Endothelial cell of umbilical vein (primary cell): ENCODE results near the gene CCSER1. TPM values are rescaled to one million over a fixed set of nuclear protein-coding genes. Genes with fewer than 3 reads are reported as not detected.

Source experiments
- BruUV-seq: library from RNA; stranded (reverse); fragments of 400-500 nt; replicated peaks from 2 replicates; lab custom pipeline; 2021; lab: Mats Ljungman, UMichigan
- CTCF ChIA-PET: fragments of 300-600, 350-600 bp; sonication (Branson Sonifier 250); formaldehyde crosslinking; loops from one replicate; lab custom pipeline; 2021; ENCODE audit warnings: antibody characterized with exemption, inconsistent platforms; lab: Charles Lee
- POLR2A ChIA-PET: fragments of 300-600, 350-600 bp; sonication (Branson Sonifier 250); formaldehyde crosslinking; loops from one replicate; lab custom pipeline; 2021; ENCODE audit warnings: antibody characterized with exemption, inconsistent platforms; lab: Charles Lee
- DNase-seq: peaks from one replicate; pipeline ENCODE4 v3.0.0-alpha.2; 2011; ENCODE audit warnings: low read depth, low spot score
- FAIRE-seq: peaks from 2 replicates; lab custom pipeline; 2011; peaks lifted over from hg19 to GRCh38; lab: Jason Lieb, UNC
- H2AFZ ChIP-seq: 2 replicates; pipeline ENCODE4 v1.6.0; 2012; ENCODE audit warnings: low read depth, low read length, control low read depth, inconsistent platforms
- H3K27ac ChIP-seq: 2 replicates; pipeline ENCODE4 v1.5.1; 2011; ENCODE audit warnings: low read depth, mild to moderate bottlenecking, control low read depth, low read length, moderate library complexity; ENCODE audit not compliant: insufficient read depth
- H3K27me3 ChIP-seq, 2 experiments: 2 replicates each; pipeline versions ENCODE4 v1.6.0 to v1.6.1; 2011; ENCODE audit warnings: low read length in 2 of 2, mixed read lengths in 1 of 2; ENCODE audit not compliant: control insufficient read depth in 2 of 2, insufficient read depth in 2 of 2
- H3K36me3 ChIP-seq, 2 experiments: 2 replicates in 1 of 2; 3 replicates in 1 of 2; pipeline ENCODE4 v1.5.1; 2011; ENCODE audit warnings: low read length in 2 of 2, mild to moderate bottlenecking in 1 of 2, moderate library complexity in 1 of 2; ENCODE audit not compliant: control insufficient read depth in 2 of 2, insufficient read depth in 2 of 2; ENCODE audit errors: extremely low read depth in 1 of 2
- H3K4me1 ChIP-seq: 3 replicates; pipeline ENCODE4 v1.5.1; 2011; ENCODE audit warnings: mild to moderate bottlenecking, low read length; ENCODE audit not compliant: control insufficient read depth, insufficient read depth; ENCODE audit errors: extremely low read depth
- H3K4me2 ChIP-seq: 2 replicates; pipeline ENCODE4 v1.6.1; 2011; ENCODE audit warnings: low read length, control low read depth, mixed read lengths; ENCODE audit not compliant: insufficient read depth
- H3K4me3 ChIP-seq, 3 experiments: fragments of 200-600 bp in 1 of 3; sonication (generic), shearing (Covaris generic) in 1 of 3; replicated peaks in 1 of 3; 2 replicates each; pipeline ENCODE4 v1.5.1; 2011 to 2016; ENCODE audit warnings: control low read depth in 3 of 3, low read length in 3 of 3, mild to moderate bottlenecking in 2 of 3, inconsistent platforms in 1 of 3, low read depth in 1 of 3, moderate library complexity in 1 of 3; ENCODE audit not compliant: insufficient read depth in 1 of 3
- H3K79me2 ChIP-seq: 2 replicates; pipeline ENCODE4 v1.6.0; 2012; ENCODE audit warnings: low read length, inconsistent platforms; ENCODE audit not compliant: control insufficient read depth, insufficient read depth
- H3K9ac ChIP-seq: replicated peaks from 2 replicates; pipeline ENCODE3; 2011; ENCODE audit warnings: low read length, control low read depth; ENCODE audit not compliant: insufficient read depth; ENCODE audit errors: extremely low read depth
- H3K9me1 ChIP-seq: replicated peaks from 3 replicates; pipeline ENCODE4 v1.6.0; 2011; ENCODE audit warnings: mild to moderate bottlenecking, low read length; ENCODE audit not compliant: control insufficient read depth, insufficient read depth; ENCODE audit errors: extremely low read depth
- H3K9me3 ChIP-seq: replicated peaks from 2 replicates; pipeline ENCODE4 v1.5.1; 2012; ENCODE audit warnings: low read length, inconsistent platforms; ENCODE audit not compliant: control insufficient read depth, insufficient read depth
- H4K20me1 ChIP-seq: replicated peaks from 2 replicates; pipeline ENCODE3; 2011; ENCODE audit warnings: mild to moderate bottlenecking, low read length; ENCODE audit not compliant: control insufficient read depth, insufficient read depth; ENCODE audit errors: extremely low read depth
- CTCF ChIP-seq, 2 donors: IDR thresholded peaks; 1 replicate in 1 of 2; 2 replicates in 1 of 2; pipeline ENCODE4 v1.5.1; 2011; ENCODE audit warnings: low read length in 2 of 2, mild to moderate bottlenecking in 2 of 2, moderate library complexity in 2 of 2, control low read depth in 1 of 2, inconsistent platforms in 1 of 2, low read depth in 1 of 2; ENCODE audit not compliant: insufficient read depth in 1 of 2; ENCODE audit errors: extremely low read depth in 1 of 2
- EZH2 ChIP-seq: IDR thresholded peaks from 2 replicates; pipeline ENCODE4 v1.6.1; 2012; ENCODE audit warnings: borderline replicate concordance, low read depth, mild to moderate bottlenecking, moderate library complexity, low read length, inconsistent platforms; ENCODE audit not compliant: severe bottlenecking
- FOS ChIP-seq: IDR thresholded peaks from 2 replicates; pipeline ENCODE4 v1.6.1; 2011; ENCODE audit warnings: mild to moderate bottlenecking, low read length, moderate library complexity, borderline replicate concordance; ENCODE audit not compliant: insufficient read depth
- GATA2 ChIP-seq: IDR thresholded peaks from 2 replicates; pipeline ENCODE4 v1.7.0; 2011; ENCODE audit warnings: low read depth, mild to moderate bottlenecking, moderate library complexity, mixed read lengths, low read length; ENCODE audit not compliant: insufficient read length, insufficient read depth
- JUN ChIP-seq: IDR thresholded peaks from 2 replicates; pipeline ENCODE4 v1.6.1; 2011; ENCODE audit warnings: borderline replicate concordance, low read depth; ENCODE audit not compliant: insufficient read length, insufficient read depth
- MAX ChIP-seq: IDR thresholded peaks from 2 replicates; pipeline ENCODE4 v1.6.1; 2011; ENCODE audit not compliant: insufficient read depth, insufficient read length
- MYC ChIP-seq: IDR thresholded peaks from one replicate; pipeline ENCODE4 v1.6.1; 2011; ENCODE audit warnings: mild to moderate bottlenecking, low read depth, low read length
- POLR2A ChIP-seq: IDR thresholded peaks from 2 replicates; pipeline ENCODE4 v1.6.1; 2012; ENCODE audit warnings: low read depth, mild to moderate bottlenecking, control low read depth, low read length
- POLR2AphosphoS5 ChIP-seq: IDR thresholded peaks from 2 replicates; pipeline ENCODE4 v1.6.1; 2012; ENCODE audit warnings: low read depth, mild to moderate bottlenecking, control low read depth, low read length, moderate library complexity; ENCODE audit not compliant: insufficient read depth
- dilution Hi-C: fragments of 300-500 bp; cut with MboI; formaldehyde crosslinking; loops from one replicate; pipeline ENCODE4 v1.15.0; 2019; ENCODE audit warnings: low sequenced_read_pairs; ENCODE audit not compliant: extremely low pct_ligation_motif_present
- intact Hi-C: fragments of 100-400 bp; cut with micrococcal nuclease; formaldehyde crosslinking; loops from one replicate; pipeline ENCODE4 v1.10.0; 2022
- polyA plus RNA-seq, 4 experiments: library from polyadenylated mRNA; depleted of rRNA in 3 of 4; stranded (reverse) in 3 of 4; unstranded in 1 of 4; fragments of >200 nt; gene quantifications; 2 replicates each; pipeline versions ENCODE4 v1.2.1 to v1.2.3, GENCODE V29; 2011 to 2012; ENCODE audit warnings: missing spikeins in 1 of 4
- total RNA-seq: library from RNA; stranded (reverse); gene quantifications from 2 replicates; pipeline ENCODE4 v1.2.3, GENCODE V29; 2021

CCSER1 gene
- total and polyA plus RNA-seq, 2 donors (not counting 3 experiments of a cell fraction or from before 2014, with no cell fraction given): 0.11 to 1.8 TPM

- Histone ChIP-seq H2AFZ (no peak overlapping the region), H3K4me1 (peaks cover 27% of the 10 kb centered on the region), H3K79me2 (no peaks in the 10 kb centered on the region), H3K9me1 (no peaks in the 10 kb centered on the region), H3K9ac (no peak overlapping the region), H3K9me3 (no peaks in the 10 kb centered on the region), H4K20me1 (no peaks in the 10 kb centered on the region), H3K27me3 (no peaks in the 10 kb centered on the region), H3K36me3 (no peaks in the 10 kb centered on the region), H3K4me3 (no peak overlapping the region), H3K27ac (no peak overlapping the region), H3K4me2 (no peak overlapping the region)
- CTCF ChIA-PET: no interaction called here
- FAIRE-seq: no peak
- POLR2A ChIA-PET: no interaction called here
- dilution Hi-C loops (no loop called here), intact Hi-C loops (loop anchor here (10.0 kb wide), 1 partner anchor 182 kb away; no protein-coding TSS in a partner anchor)
- no peak for DNase-seq
- TF ChIP-seq JUN (no peak), MAX (no peak), MYC (no peak), FOS (no peak), CTCF (IDR thresholded peaks at IDR 0.05; ENCODE audit: extremely low read depth in 1 of 2, insufficient read depth in 1 of 2, low read depth in 1 of 2, low read length in 2 of 2) (no peak), GATA2 (no peak), POLR2AphosphoS5 (no peak), EZH2 (no peak), POLR2A (no peak)
- no TSS peak for BruUV-seq
Observed at GRCh38 chr4:90443231-90443630, 316.0 kb downstream of the CCSER1 start.
